Pancreas (tissue), 10 donors: ENCODE data around the gene TMEM37. TPM values are rescaled to one million over a fixed set of nuclear protein-coding genes. Genes with fewer than 3 reads are reported as not detected.
A peak's percentile ranks its signal among the peaks of the same experiment; 100 is the strongest.

ENCODE experiments used
- ATAC-seq, 4 donors: fragments of 200-7000 bp; cut with Tn5 transposase; one replicate each; pipeline versions ENCODE4 v1.8.0 to v1.9.1; 2020; ENCODE audit warnings: mild to moderate bottlenecking in 4 of 4, moderate library complexity in 4 of 4
- DNase-seq, 6 donors: peaks; one replicate each; pipeline ENCODE4 v3.0.0-alpha.2; 2020
- FAIRE-seq: peaks from 2 replicates; lab custom pipeline; 2012; peaks lifted over from hg19 to GRCh38; lab: Jason Lieb, UNC
- H3K27ac ChIP-seq, 4 donors: fragments of 200-600 bp; sonication (generic); 1 replicate in 3 of 4; 2 replicates in 1 of 4; pipeline versions ENCODE4 v1.5.0 to v1.8.0; 2020
- H3K27me3 ChIP-seq, 4 donors: fragments of 200-600 bp; one replicate each; pipeline ENCODE4 v1.8.0; 2021
- H3K36me3 ChIP-seq, 3 donors: fragments of 200-600 bp; sonication (generic) in 1 of 3; one replicate each; pipeline versions ENCODE4 v1.5.0 to v1.8.0; 2020 to 2021
- H3K4me1 ChIP-seq, 3 donors: fragments of 200-600 bp; one replicate each; pipeline ENCODE4 v1.8.0; 2021
- H3K4me3 ChIP-seq, 4 donors: fragments of 200-600 bp; sonication (generic) in 2 of 4; one replicate each; pipeline versions ENCODE4 v1.5.0 to v1.8.0; 2020 to 2021
- H3K9me3 ChIP-seq, 4 donors: fragments of 200-600 bp; one replicate each; pipeline ENCODE4 v1.8.0; 2021
- CTCF ChIP-seq, 4 donors: fragments of 200-600 bp; sonication (generic) in 3 of 4; IDR thresholded peaks; one replicate each; pipeline versions ENCODE4 v1.5.0 to v1.8.0; 2021; ENCODE audit warnings: antibody characterized with exemption in 4 of 4
- WGBS, 2 donors: extraction: QIAGEN DNeasy Blood & Tissue Kit; methylation state at CpG; one replicate each; pipeline ENCODE4 v1.1.7; 2013; 5-methylcytosine and 5-hydroxymethylcytosine counted together
- intact Hi-C, 3 donors: fragments of 100-400 bp; cut with DNase I; formaldehyde crosslinking; loops; one replicate each; pipeline versions ENCODE4 v1.11.1 to v1.14.2; 2022
- polyA plus RNA-seq, 2 donors: library from polyadenylated mRNA; stranded (reverse); fragments of 200-250 nt; gene quantifications; one replicate each; pipeline ENCODE4 v1.2.3, GENCODE V29; 2013
- total RNA-seq, 6 donors: library from RNA; stranded (reverse); fragmentation: NEBNext Ultra II Directional in 4 of 6; extraction: Animal tissue kit (Norgen Biotek cat#: 25700) in 4 of 6; gene quantifications; one replicate each; pipeline versions ENCODE4 v1.2.1 to v1.2.4, GENCODE V29; 2021 to 2023
- donor health status: healthy with polysubstance abuse.
- donor health status: DM: no; HTN: no; CAD: no; lungs with moderate emphysema.
- donor health status: DM: no; HTN: no; CAD: no.
- donor health status: control.
- donor health status: control.
- donor health status: Bipolar disorder and iron deficiency.
- donor health status: DM: yes; HTN: yes; CAD: no.
- donor health status: DM: no; HTN: no; CAD: no.
- donor health status: DM: no; HTN: no; CAD: no.
- donor health status: DM: yes; HTN: yes; CAD: no.

TMEM37 gene
- total RNA-seq (10 to 100 TPM in 4 of 6 donors, 1 to 10 TPM in 2; 5.2 to 11.2 (median 10.2) TPM), polyA plus RNA-seq (10 to 100 TPM; 10.3 to 25.3 TPM)

GRCh38 chr2:119431155-119431975 is at the start of gene TMEM37:
TMEM37 (plus strand) TSS chr2:119431854; CDS start chr2:119431904, 50 bp downstream.
- intact Hi-C loops = no loop called here
- Histone ChIP-seq H3K27ac (peak within 1 kb of the TSS; percentile 73 to 79 (median 77)), H3K36me3 (no peaks in the 10 kb centered on the region), H3K4me3 (peak within 1 kb of the TSS; percentile 46 to 66 (median 60)), H3K9me3 (no peaks in the 10 kb centered on the region), H3K27me3 (no peaks in the 10 kb centered on the region), H3K4me1 (peaks cover 8 to 20% (median 9%) of the 10 kb centered on the region in 3 donors)
- ATAC-seq (peak; percentile 85 to 88 (median 86)), DNase-seq (peak; percentile 78 to 91 (median 82)), FAIRE-seq (no peak)
- no peak for TF ChIP-seq CTCF (IDR thresholded peaks at IDR 0.05)
- 2% methylated on average over 42 to 72 of the region's 72 CpGs for WGBS, 2 donors

- ATAC-seq (peak; percentile 52 to 90 (median 78)), FAIRE-seq (no peak), DNase-seq (peak; percentile 73 to 87 (median 80))
- Histone ChIP-seq H3K36me3 (no peaks in the 10 kb centered on the region), H3K27ac (no peak overlapping the region), H3K9me3 (no peaks in the 10 kb centered on the region), H3K4me1 (peaks cover 5 to 19% (median 12%) of the 10 kb centered on the region in 3 donors), H3K27me3 (no peaks in the 10 kb centered on the region), H3K4me3 (no peak overlapping the region)
- 35 to 42% methylated on average over 6 of the region's 6 CpGs for WGBS, 2 donors
- intact Hi-C loops = no loop called here
- TF ChIP-seq CTCF (IDR thresholded peaks at IDR 0.05) = no peak
Measured at GRCh38 chr2:119383410-119384140, 48.1 kb upstream of the TMEM37 start.

GRCh38 chr2:119384971-119385370 is 46.7 kb upstream of the TMEM37 start:
- Histone ChIP-seq H3K4me1 (peaks cover 9 to 31% (median 21%) of the 10 kb centered on the region in 3 donors), H3K27ac (no peak overlapping the region), H3K9me3 (no peaks in the 10 kb centered on the region), H3K4me3 (no peak overlapping the region), H3K27me3 (no peaks in the 10 kb centered on the region), H3K36me3 (no peaks in the 10 kb centered on the region)
- 81% methylated on average over 4 of the region's 4 CpGs for WGBS, 2 donors
- intact Hi-C loops = no loop called here
- ATAC-seq = no peak
- DNase-seq = peak in 1 of 6 donors; percentile 42
- TF ChIP-seq CTCF (IDR thresholded peaks at IDR 0.05) = no peak
- FAIRE-seq = no peak

GRCh38 chr2:119385466-119385865 is 46.2 kb upstream of the TMEM37 start:
- Histone ChIP-seq H3K9me3 (no peaks in the 10 kb centered on the region), H3K4me1 (peaks cover 9 to 35% (median 26%) of the 10 kb centered on the region in 3 donors)

More at GRCh38 chr2:119385466-119385865, 46.2 kb upstream of the TMEM37 start:
- TF ChIP-seq CTCF (IDR thresholded peaks at IDR 0.05) = no peak
- H3K4me3 ChIP-seq = no peak overlapping the region
- H3K27ac ChIP-seq = no peak overlapping the region
- no peaks in the 10 kb centered on the region for H3K36me3 ChIP-seq
- FAIRE-seq = no peak
- no peaks in the 10 kb centered on the region for H3K27me3 ChIP-seq
- no peak for ATAC-seq
- DNase-seq = no peak
- intact Hi-C loops = no loop called here
- 87 to 89% methylated on average over 3 of the region's 3 CpGs for WGBS, 2 donors
